ENCODE results near the gene ZNF221.

Gene ZNF221

DNA sequence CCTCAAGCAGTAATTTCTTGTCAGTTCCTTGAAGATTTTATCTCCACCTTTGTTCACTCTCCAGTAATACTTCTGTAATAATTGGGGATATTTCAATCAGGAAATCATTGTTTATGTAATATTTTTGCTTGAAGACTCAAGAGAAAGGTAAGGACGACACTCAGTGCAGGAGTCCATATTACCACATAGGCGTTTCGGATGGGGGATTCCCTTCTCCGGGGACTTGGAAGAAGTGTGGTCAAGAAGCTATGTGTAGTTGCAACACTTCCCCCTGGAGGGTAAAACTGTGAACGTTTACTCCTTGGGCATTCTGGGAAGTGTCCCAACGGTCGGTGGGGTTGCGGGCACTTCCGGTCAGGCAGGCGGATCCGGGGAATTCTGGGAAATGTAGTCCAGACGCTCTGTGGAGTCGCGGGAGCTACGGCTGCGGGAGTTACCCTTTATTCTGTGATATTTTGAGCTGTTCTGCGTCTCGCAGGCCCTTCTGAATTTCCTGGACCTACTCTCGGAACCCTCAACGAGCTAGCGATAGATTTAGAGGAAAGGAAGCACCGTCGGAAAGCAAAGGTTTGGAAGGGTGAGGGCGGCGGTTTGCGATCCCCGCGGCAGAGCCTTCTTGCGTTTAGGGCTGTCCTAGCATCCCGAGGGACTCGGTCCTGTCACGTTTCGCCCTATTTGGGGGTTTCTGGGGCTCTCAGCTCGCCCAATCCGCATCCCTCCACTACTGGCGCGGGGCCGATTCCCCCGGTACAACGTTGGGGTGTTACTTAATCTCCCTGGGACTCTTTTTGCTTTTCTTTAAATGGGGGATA lies at the start of gene ZNF221:
TSS of gene ZNF221 (plus strand) at position 395 of the 812 bp plus-strand sequence. CDS start 11,499 bp downstream, outside the sequence.
- H3K27ac ChIP-seq (ENCODE audit: low read length): peak within 1 kb of the TSS; percentile 78
- TF ChIP-seq, protein P1, sequence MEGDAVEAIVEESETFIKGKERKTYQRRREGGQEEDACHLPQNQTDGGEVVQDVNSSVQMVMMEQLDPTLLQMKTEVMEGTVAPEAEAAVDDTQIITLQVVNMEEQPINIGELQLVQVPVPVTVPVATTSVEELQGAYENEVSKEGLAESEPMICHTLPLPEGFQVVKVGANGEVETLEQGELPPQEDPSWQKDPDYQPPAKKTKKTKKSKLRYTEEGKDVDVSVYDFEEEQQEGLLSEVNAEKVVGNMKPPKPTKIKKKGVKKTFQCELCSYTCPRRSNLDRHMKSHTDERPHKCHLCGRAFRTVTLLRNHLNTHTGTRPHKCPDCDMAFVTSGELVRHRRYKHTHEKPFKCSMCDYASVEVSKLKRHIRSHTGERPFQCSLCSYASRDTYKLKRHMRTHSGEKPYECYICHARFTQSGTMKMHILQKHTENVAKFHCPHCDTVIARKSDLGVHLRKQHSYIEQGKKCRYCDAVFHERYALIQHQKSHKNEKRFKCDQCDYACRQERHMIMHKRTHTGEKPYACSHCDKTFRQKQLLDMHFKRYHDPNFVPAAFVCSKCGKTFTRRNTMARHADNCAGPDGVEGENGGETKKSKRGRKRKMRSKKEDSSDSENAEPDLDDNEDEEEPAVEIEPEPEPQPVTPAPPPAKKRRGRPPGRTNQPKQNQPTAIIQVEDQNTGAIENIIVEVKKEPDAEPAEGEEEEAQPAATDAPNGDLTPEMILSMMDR (IDR thresholded peaks at IDR 0.05; ENCODE audit: borderline replicate concordance, extremely low read depth, low read length, poor library complexity, severe bottlenecking): peak; percentile 36
- no peak for TF ChIP-seq EZH2 (IDR thresholded peaks at IDR 0.05; ENCODE audit: borderline replicate concordance, low read depth, low read length, severe bottlenecking)

DNA sequence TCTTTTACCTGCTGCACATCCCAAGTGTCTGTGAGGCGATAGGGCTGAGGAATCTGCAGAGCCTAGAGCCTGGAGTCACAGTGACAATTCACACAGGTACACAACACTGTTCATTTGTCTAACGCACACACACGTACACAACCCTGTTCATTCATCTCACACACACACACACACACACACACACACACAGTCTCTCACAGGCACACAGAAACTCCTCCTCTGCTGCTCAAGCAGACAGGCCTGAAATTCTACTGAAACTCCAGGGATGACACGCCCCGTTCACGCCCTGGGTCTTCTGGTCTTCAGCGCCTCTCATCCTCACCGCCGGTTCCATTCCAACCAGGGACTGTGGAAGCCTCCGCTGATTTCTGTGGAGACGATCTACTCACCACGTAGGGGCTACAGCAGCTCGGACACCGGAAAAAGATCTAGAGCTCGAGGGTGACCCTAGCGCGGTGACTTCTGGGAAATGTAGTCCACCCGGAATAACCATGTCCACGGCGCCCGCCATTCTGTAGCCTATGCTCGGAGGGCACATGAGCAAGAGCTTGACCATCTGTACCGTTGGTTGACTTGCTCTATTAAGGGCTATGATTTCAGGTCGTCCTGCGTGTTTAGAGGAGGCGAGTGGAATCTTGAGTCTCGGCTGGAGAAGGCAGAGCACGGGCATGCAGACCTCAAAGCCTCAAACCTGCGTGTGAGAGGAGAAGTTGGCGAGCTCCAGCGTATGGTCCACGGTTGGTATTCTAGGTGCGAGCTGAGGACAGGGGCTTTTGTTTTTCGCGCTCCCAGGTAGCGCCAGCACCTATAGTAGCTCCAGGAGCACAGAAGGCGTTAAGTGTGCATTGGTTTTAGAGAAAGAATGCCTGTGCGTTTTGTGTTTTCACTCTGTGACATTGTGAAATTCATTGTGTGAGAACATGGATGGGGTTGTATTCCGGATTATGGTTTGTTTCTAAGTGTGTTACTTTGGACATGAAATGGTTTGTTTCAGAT lies 49.3 kb upstream of the ZNF221 start:
- no peak overlapping the region for H3K4me3 ChIP-seq (ENCODE audit: low read depth in 1 of 2, low read length in 2 of 2)
- no peak for ATAC-seq (ENCODE audit: insufficient read depth, low read depth)
- no peak overlapping the region for H2AFZ ChIP-seq (ENCODE audit: low read depth, low read length)
- DNase-seq: no peak
- H4K20me1 ChIP-seq (ENCODE audit: insufficient read depth, low read length): no peaks in the 10 kb centered on the region
- no peaks in the 10 kb centered on the region for H3K79me2 ChIP-seq (ENCODE audit: insufficient read depth, low read length)
- H3K36me3 ChIP-seq (ENCODE audit: insufficient read depth, low read length): no peaks in the 10 kb centered on the region
- no peak overlapping the region for H3K27ac ChIP-seq (ENCODE audit: low read length)
- H3K4me1 ChIP-seq (ENCODE audit: insufficient read depth, low read length): no peaks in the 10 kb centered on the region
- TF ChIP-seq EZH2 (IDR thresholded peaks at IDR 0.05; ENCODE audit: borderline replicate concordance, low read depth, low read length, severe bottlenecking): no peak
- TF ChIP-seq, protein P1 (IDR thresholded peaks at IDR 0.05; ENCODE audit: borderline replicate concordance, extremely low read depth, low read length, poor library complexity, severe bottlenecking): no peak
- H3K27me3 ChIP-seq (ENCODE audit: insufficient read depth, low read length, poor library complexity): no peaks in the 10 kb centered on the region
- H3K4me2 ChIP-seq (ENCODE audit: insufficient read depth, low read length): no peak overlapping the region
- H3K9me3 ChIP-seq (ENCODE audit: insufficient read depth, low read length, severe bottlenecking): no peaks in the 10 kb centered on the region
- H3K9ac ChIP-seq (ENCODE audit: low read depth, low read length): no peak overlapping the region

More for the DNA sequence above, at the start of gene ZNF221:
- peak within 1 kb of the TSS; percentile 69 for H3K4me2 ChIP-seq (ENCODE audit: insufficient read depth, low read length)
- no peaks in the 10 kb centered on the region for H3K27me3 ChIP-seq (ENCODE audit: insufficient read depth, low read length, poor library complexity)
- DNase-seq (peak; percentile 79), ATAC-seq (ENCODE audit: insufficient read depth, low read depth) (peak; percentile 89)
- H3K36me3 ChIP-seq (ENCODE audit: insufficient read depth, low read length): no peaks in the 10 kb centered on the region
- peaks cover 13% of the 10 kb centered on the region for H3K9me3 ChIP-seq (ENCODE audit: insufficient read depth, low read length, severe bottlenecking)
- peak within 1 kb of the TSS; percentile 74 to 84 for H3K4me3 ChIP-seq (ENCODE audit: low read depth in 1 of 2, low read length in 2 of 2)
- H4K20me1 ChIP-seq (ENCODE audit: insufficient read depth, low read length): no peaks in the 10 kb centered on the region
- H3K79me2 ChIP-seq (ENCODE audit: insufficient read depth, low read length): peaks cover 7% of the 10 kb centered on the region; the same call in 1 of the 2 replicates
- H3K4me1 ChIP-seq (ENCODE audit: insufficient read depth, low read length): peaks cover 13% of the 10 kb centered on the region
- H2AFZ ChIP-seq (ENCODE audit: low read depth, low read length): peak within 1 kb of the TSS; percentile 98
- peak within 1 kb of the TSS; percentile 71 for H3K9ac ChIP-seq (ENCODE audit: low read depth, low read length)

DNA sequence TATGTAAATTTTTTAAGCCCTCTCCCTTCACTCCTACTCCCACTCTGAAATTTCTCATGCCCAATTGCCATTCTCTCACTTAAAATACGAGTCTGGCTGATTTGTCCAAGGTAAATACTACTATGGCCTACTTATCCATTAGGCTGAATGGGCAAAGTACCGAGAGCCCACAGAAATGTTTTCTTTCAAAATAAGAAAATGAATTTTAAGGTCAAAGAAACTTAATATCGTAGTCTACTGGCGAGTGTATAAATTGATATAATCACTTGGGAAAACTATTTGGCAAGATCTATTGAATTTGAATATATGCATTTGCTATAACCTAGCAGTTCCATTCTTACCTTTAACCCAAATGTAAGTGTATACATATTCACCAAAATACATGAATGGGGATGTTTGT lies 48.6 kb upstream of the ZNF221 start:
- Histone ChIP-seq H3K4me2 (ENCODE audit: insufficient read depth, low read length) (no peak overlapping the region), H2AFZ (ENCODE audit: low read depth, low read length) (no peak overlapping the region), H3K4me3 (ENCODE audit: low read depth in 1 of 2, low read length in 2 of 2) (no peak overlapping the region)

More for the DNA sequence above, 48.6 kb upstream of the ZNF221 start:
- Histone ChIP-seq H3K9me3 (ENCODE audit: insufficient read depth, low read length, severe bottlenecking) (no peaks in the 10 kb centered on the region), H3K9ac (ENCODE audit: low read depth, low read length) (no peak overlapping the region), H3K36me3 (ENCODE audit: insufficient read depth, low read length) (no peaks in the 10 kb centered on the region), H3K4me1 (ENCODE audit: insufficient read depth, low read length) (no peaks in the 10 kb centered on the region), H3K79me2 (ENCODE audit: insufficient read depth, low read length) (no peaks in the 10 kb centered on the region), H3K27me3 (ENCODE audit: insufficient read depth, low read length, poor library complexity) (no peaks in the 10 kb centered on the region), H4K20me1 (ENCODE audit: insufficient read depth, low read length) (no peaks in the 10 kb centered on the region), H3K27ac (ENCODE audit: low read length) (no peak overlapping the region)
- ATAC-seq (ENCODE audit: insufficient read depth, low read depth) (no peak), DNase-seq (no peak)
- TF ChIP-seq, protein P1 (IDR thresholded peaks at IDR 0.05; ENCODE audit: borderline replicate concordance, extremely low read depth, low read length, poor library complexity, severe bottlenecking): no peak
- TF ChIP-seq EZH2 (IDR thresholded peaks at IDR 0.05; ENCODE audit: borderline replicate concordance, low read depth, low read length, severe bottlenecking): no peak

Measured in DND-41 (cell line).